VCaP (cell line): ENCODE results near the gene MCF2.

Experiments
- H3K27ac ChIP-seq: fragments of 450-650 bp; 2 replicates; pipeline ENCODE4 v1.5.1; 2017
- TF ChIP-seq, protein P1 (sequence below): fragments of 450-650 bp; conservative IDR thresholded peaks from 2 replicates; pipeline ENCODE4 v1.5.1; 2017; ENCODE audit warnings: mild to moderate bottlenecking, moderate library complexity

MCF2 gene

DNA sequence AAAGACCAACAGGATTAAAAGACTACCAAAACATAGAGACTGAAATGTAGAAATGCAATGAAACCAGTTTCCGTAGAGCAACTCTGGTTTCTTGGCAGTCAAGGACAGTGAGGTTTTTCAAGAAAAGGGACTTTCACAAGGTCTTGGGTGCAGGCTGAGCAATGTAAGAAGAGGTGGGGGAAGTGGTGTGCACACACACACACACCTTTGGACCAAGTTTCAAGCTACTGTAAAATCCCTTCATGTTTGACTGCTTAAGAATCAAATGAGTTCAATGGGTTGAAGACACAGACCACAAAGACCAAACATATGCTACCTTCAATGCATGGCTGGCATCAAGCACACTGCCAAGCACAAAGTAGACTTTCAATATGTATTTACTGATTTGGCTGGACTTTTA is 17.8 kb upstream of the MCF2 start:
- TF ChIP-seq, protein P1, sequence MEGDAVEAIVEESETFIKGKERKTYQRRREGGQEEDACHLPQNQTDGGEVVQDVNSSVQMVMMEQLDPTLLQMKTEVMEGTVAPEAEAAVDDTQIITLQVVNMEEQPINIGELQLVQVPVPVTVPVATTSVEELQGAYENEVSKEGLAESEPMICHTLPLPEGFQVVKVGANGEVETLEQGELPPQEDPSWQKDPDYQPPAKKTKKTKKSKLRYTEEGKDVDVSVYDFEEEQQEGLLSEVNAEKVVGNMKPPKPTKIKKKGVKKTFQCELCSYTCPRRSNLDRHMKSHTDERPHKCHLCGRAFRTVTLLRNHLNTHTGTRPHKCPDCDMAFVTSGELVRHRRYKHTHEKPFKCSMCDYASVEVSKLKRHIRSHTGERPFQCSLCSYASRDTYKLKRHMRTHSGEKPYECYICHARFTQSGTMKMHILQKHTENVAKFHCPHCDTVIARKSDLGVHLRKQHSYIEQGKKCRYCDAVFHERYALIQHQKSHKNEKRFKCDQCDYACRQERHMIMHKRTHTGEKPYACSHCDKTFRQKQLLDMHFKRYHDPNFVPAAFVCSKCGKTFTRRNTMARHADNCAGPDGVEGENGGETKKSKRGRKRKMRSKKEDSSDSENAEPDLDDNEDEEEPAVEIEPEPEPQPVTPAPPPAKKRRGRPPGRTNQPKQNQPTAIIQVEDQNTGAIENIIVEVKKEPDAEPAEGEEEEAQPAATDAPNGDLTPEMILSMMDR: no peak
- H3K27ac ChIP-seq: no peak overlapping the region

DNA sequence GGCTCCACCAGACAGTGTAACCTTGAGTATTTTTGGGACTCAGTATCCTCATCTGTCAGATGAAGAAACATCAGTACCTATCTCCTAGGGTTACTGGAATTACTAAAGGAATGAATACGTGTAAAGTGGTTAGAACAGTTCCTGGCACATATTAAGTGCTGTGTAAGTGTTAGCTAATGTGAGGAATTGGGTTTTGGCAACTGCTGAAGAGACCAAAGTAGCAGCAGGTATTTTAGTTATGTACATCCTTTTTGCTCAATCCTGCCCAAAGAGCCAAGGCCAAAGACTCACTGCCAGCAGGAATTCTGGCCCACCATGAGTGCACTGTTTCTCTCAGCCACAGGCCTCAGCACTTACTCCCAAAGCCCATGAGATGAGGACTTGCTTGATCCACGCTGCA is 16.7 kb upstream of the MCF2 start:
- no peak overlapping the region for H3K27ac ChIP-seq
- TF ChIP-seq, protein P1: no peak

DNA sequence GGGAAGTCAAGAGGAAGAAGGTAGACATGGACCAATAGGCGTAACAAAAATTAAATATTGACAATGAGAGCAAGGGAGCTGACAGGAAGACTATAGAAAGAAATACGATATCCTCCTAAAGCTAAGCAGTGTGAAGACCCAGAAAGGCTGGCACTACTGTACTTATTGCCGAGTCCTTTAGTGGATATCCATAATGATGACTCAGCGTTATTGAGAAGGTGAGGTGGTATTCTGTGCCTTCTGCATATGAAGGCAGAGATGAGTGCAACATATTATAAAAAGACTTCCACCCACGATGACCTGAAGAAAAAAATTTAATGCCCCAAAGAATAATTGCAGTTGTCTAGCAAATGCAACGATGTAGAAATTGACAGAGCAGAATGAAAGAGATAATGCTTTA is 13.0 kb upstream of the MCF2 start:
- TF ChIP-seq, protein P1: no peak
- H3K27ac ChIP-seq: no peak overlapping the region

DNA sequence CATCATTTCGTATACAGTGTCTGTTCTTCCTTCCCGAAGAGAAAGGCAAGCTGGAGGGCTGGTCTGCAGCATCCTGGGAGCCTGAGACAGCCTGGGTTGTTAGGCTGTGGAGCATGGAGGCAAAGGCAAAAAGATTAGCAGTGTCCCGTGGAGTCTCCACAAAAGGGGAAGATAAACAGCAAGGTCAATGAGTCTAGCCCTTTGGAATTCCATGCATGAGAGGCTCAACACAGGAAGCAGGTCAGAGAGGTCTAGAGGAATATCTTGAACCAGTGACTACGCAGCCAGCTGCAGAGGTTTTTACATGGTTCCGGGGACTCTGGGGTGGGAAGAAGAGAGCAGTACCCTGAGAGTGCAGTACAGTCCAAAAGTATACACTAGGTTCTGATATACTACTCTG is 12.2 kb upstream of the MCF2 start:
- H3K27ac ChIP-seq: no peak overlapping the region
- TF ChIP-seq, protein P1: no peak

DNA sequence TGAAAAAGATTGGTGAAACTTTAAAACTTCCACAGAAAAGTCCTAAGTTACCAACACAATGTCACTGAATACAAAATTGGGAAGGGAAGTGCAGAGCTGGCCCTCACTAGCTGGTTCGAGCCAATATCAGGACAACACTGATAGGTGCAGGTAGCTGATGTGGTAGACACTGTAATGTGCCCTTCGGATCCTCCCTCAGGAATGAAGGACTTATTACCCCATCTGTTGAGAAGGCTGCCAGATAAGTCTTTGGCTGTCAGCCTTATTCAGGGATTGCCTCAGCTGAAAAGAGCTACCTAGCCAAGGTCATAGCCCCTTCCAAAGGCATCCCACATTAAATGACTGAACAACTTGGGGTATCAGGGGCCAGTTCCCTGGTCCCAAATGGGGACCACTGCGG is 5.3 kb downstream of the MCF2 start:
- H3K27ac ChIP-seq: no peak overlapping the region
- TF ChIP-seq, protein P1: no peak

DNA sequence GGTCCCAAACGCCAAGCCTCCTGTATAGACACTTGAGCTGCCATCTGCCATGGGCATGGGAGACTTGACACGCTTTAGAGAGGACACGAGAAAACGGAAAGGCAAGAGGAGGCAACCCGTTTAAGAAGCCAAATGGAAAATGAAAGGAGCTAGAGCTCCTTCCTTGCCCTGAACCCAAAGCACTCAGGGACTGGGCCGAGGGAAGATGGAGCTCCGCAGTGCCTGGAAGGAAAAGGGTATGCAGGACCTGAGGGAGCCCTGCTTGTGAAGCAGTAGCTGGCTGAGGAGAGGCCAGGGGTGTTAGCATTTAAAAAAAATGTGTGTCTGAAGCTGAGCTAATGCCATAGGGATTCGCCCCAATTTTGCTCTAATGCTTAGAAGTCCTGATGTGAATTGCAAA is 15.1 kb downstream of the MCF2 start:
- TF ChIP-seq, protein P1: no peak
- H3K27ac ChIP-seq: no peak overlapping the region

DNA sequence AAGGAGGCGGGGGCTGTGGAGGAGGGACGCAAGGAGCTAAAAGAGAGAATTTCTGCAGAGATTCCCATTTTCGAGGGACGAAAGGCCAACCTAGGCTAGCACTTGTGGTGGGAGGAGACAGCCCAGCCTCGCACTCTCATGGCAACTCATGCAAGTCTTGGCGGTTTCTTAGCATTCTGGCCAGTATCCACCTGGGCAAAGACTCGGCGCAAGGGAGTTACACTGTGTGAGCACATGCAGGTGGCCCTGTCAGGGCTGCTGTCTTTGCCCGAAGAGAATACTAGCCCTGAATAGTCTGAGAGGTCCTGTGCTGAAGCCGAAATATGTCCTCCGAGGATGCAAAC is 15.5 kb downstream of the MCF2 start:
- H3K27ac ChIP-seq: no peak overlapping the region
- TF ChIP-seq, protein P1: no peak
